OCI-LY1 (cell line): ENCODE measurements around the gene PIP4K2C.

Experiments
- H2AFZ ChIP-seq: fragments of 200-600 bp; sonication (generic), shearing (Covaris generic); 2 replicates; pipeline ENCODE4 v1.6.0; 2014; ENCODE audit warnings: antibody characterized with exemption, mild to moderate bottlenecking, low read length
- H3F3A ChIP-seq: fragments of 200-600 bp; sonication (generic), shearing (Covaris generic); 2 replicates; pipeline ENCODE4 v1.6.0; 2014; ENCODE audit warnings: mild to moderate bottlenecking, antibody characterized with exemption, low read length, moderate library complexity; ENCODE audit not compliant: insufficient read depth
- H3K27ac ChIP-seq: fragments of 200-600 bp; sonication (generic); 2 replicates; pipeline ENCODE4 v1.5.1; 2014; ENCODE audit warnings: low read length, mixed run types, mild to moderate bottlenecking, low read depth; ENCODE audit not compliant: poor library complexity, severe bottlenecking
- H3K27me3 ChIP-seq: fragments of 200-600 bp; sonication (generic); 2 replicates; pipeline ENCODE4 v1.6.0; 2014; ENCODE audit warnings: antibody characterized with exemption, mild to moderate bottlenecking, low read length, moderate library complexity; ENCODE audit not compliant: insufficient read depth
- H3K36me3 ChIP-seq: fragments of 200-600 bp; sonication (generic); 2 replicates; pipeline ENCODE4 v1.6.1; 2014; ENCODE audit warnings: mild to moderate bottlenecking, antibody characterized with exemption, low read length, moderate library complexity, mixed read lengths; ENCODE audit not compliant: insufficient read depth
- H3K4me1 ChIP-seq: fragments of 200-600 bp; sonication (generic); 2 replicates; pipeline ENCODE4 v1.5.1; 2014; ENCODE audit warnings: mild to moderate bottlenecking, low read length, moderate library complexity; ENCODE audit not compliant: insufficient read depth, severe bottlenecking
- H3K4me2 ChIP-seq: fragments of 200-600 bp; sonication (generic), shearing (Covaris generic); 2 replicates; pipeline ENCODE4 v1.6.1; 2014; ENCODE audit warnings: low read length
- H3K4me3 ChIP-seq: fragments of 200-600 bp; sonication (generic); 2 replicates; pipeline ENCODE4 v1.5.1; 2014; ENCODE audit warnings: low read length, low read depth, mild to moderate bottlenecking, mixed read lengths; ENCODE audit not compliant: poor library complexity, severe bottlenecking
- H3K79me2 ChIP-seq: fragments of 200-600 bp; shearing (Covaris generic); 2 replicates; pipeline ENCODE4 v1.6.1; 2016; ENCODE audit warnings: mixed run types, low read length, mixed read lengths; ENCODE audit not compliant: insufficient read depth
- H3K9ac ChIP-seq: fragments of 200-600 bp; sonication (generic), shearing (Covaris generic); 2 replicates; pipeline ENCODE4 v1.6.1; 2014; ENCODE audit warnings: mild to moderate bottlenecking, low read length, mixed read lengths
- H3K9me2 ChIP-seq: fragments of 200-600 bp; sonication (generic), shearing (Covaris generic); 2 replicates; pipeline ENCODE4 v1.6.1; 2014; ENCODE audit warnings: low read depth, mild to moderate bottlenecking, low read length, mixed read lengths
- H3K9me3 ChIP-seq: fragments of 200-600 bp; shearing (Covaris generic); 2 replicates; pipeline ENCODE4 v1.6.1; 2014; ENCODE audit warnings: low read length, mixed read lengths
- H4K20me1 ChIP-seq: fragments of 200-600 bp; sonication (generic), shearing (Covaris generic); 2 replicates; pipeline ENCODE4 v1.6.0; 2016; ENCODE audit warnings: mild to moderate bottlenecking, low read length; ENCODE audit not compliant: insufficient read depth
- CTCF ChIP-seq: fragments of 200-600 bp; sonication (generic), shearing (Covaris generic); IDR thresholded peaks from 2 replicates; pipeline ENCODE4 v1.5.1; 2017; ENCODE audit warnings: mild to moderate bottlenecking, antibody characterized with exemption, low read length, moderate library complexity, mixed read lengths
- EZH2 ChIP-seq: fragments of 200-600 bp; sonication (generic), shearing (Covaris generic); IDR thresholded peaks from 2 replicates; pipeline ENCODE4 v1.8.0; 2017; ENCODE audit warnings: borderline replicate concordance, mixed run types, mild to moderate bottlenecking, antibody characterized with exemption, low read length, moderate library complexity, mixed read lengths

The PIP4K2C gene

GRCh38 chr12:57600395-57600794 lies 9.4 kb downstream of the PIP4K2C start:
- Histone ChIP-seq H3K9ac (no peak overlapping the region), H3K27me3 (no peaks in the 10 kb centered on the region), H3F3A (no peaks in the 10 kb centered on the region), H3K27ac (no peak overlapping the region), H3K4me2 (no peak overlapping the region), H3K9me3 (no peaks in the 10 kb centered on the region), H3K9me2 (no peaks in the 10 kb centered on the region), H3K79me2 (no peaks in the 10 kb centered on the region), H3K4me1 (peaks cover 12% of the 10 kb centered on the region), H3K36me3 (peaks cover 29% of the 10 kb centered on the region; the same call in 1 of the 2 replicates), H4K20me1 (no peaks in the 10 kb centered on the region), H2AFZ (no peak overlapping the region), H3K4me3 (no peak overlapping the region)
- TF ChIP-seq CTCF, result no peak
- TF ChIP-seq EZH2, result no peak

GRCh38 chr12:57602544-57602943 lies 11.6 kb downstream of the PIP4K2C start:
- no peak overlapping the region for H2AFZ ChIP-seq
- no peak overlapping the region for H3K9ac ChIP-seq
- no peak overlapping the region for H3K27ac ChIP-seq
- H3K27me3 ChIP-seq, result no peaks in the 10 kb centered on the region
- H3K9me3 ChIP-seq, result no peaks in the 10 kb centered on the region
- H3K79me2 ChIP-seq, result no peaks in the 10 kb centered on the region
- no peaks in the 10 kb centered on the region for H3K9me2 ChIP-seq
- H3F3A ChIP-seq, result no peaks in the 10 kb centered on the region
- H3K36me3 ChIP-seq, result peaks cover 29% of the 10 kb centered on the region; the same call in 1 of the 2 replicates
- no peak overlapping the region for H3K4me2 ChIP-seq
- TF ChIP-seq CTCF (no peak), EZH2 (no peak)
- H3K4me1 ChIP-seq, result peaks cover 16% of the 10 kb centered on the region
- H3K4me3 ChIP-seq, result no peak overlapping the region
- no peaks in the 10 kb centered on the region for H4K20me1 ChIP-seq

GRCh38 chr12:57603324-57603723 lies 12.3 kb downstream of the PIP4K2C start:
- H4K20me1 ChIP-seq, result no peaks in the 10 kb centered on the region
- H3K27me3 ChIP-seq, result no peaks in the 10 kb centered on the region
- H3F3A ChIP-seq, result no peaks in the 10 kb centered on the region
- H3K79me2 ChIP-seq, result no peaks in the 10 kb centered on the region
- no peak overlapping the region for H3K9ac ChIP-seq
- no peak overlapping the region for H2AFZ ChIP-seq
- no peak overlapping the region for H3K4me3 ChIP-seq
- H3K9me3 ChIP-seq, result no peaks in the 10 kb centered on the region
- no peak overlapping the region for H3K4me2 ChIP-seq
- H3K4me1 ChIP-seq, result peaks cover 16% of the 10 kb centered on the region
- no peaks in the 10 kb centered on the region for H3K9me2 ChIP-seq
- no peak for TF ChIP-seq EZH2
- TF ChIP-seq CTCF, result no peak
- H3K36me3 ChIP-seq, result peaks cover 29% of the 10 kb centered on the region; the same call in 1 of the 2 replicates
- no peak overlapping the region for H3K27ac ChIP-seq
